Keratinocyte (primary cell): ENCODE data around the gene USP50. TPM values are rescaled to one million over a fixed set of nuclear protein-coding genes. Genes with fewer than 3 reads are reported as not detected.

Experiments used
- DNase-seq: peaks from one replicate; pipeline ENCODE4 v3.0.0-alpha.2; 2011; ENCODE audit warnings: low read depth, missing footprints, low spot score
- FAIRE-seq: peaks from 2 replicates; lab custom pipeline; 2011; peaks lifted over from hg19 to GRCh38; lab: Jason Lieb, UNC
- H2AFZ ChIP-seq: 2 replicates; pipeline ENCODE4 v1.6.0; 2012; ENCODE audit warnings: low read length, control low read depth, inconsistent platforms; ENCODE audit not compliant: control insufficient read depth
- H3K27ac ChIP-seq: 2 replicates; pipeline ENCODE4 v1.5.1; 2011; ENCODE audit warnings: low read length; ENCODE audit not compliant: control insufficient read depth, insufficient read depth
- H3K27me3 ChIP-seq: 3 replicates; pipeline ENCODE4 v1.6.0; 2011; ENCODE audit warnings: low read length; ENCODE audit not compliant: control insufficient read depth, insufficient read depth; ENCODE audit errors: extremely low read depth
- H3K36me3 ChIP-seq, 2 experiments: 2 replicates in 1 of 2; 3 replicates in 1 of 2; pipeline ENCODE4 v1.5.1; 2011; ENCODE audit warnings: low read length in 2 of 2, mild to moderate bottlenecking in 1 of 2; ENCODE audit not compliant: control insufficient read depth in 2 of 2, insufficient read depth in 2 of 2; ENCODE audit errors: extremely low read depth in 1 of 2
- H3K4me1 ChIP-seq: 3 replicates; pipeline ENCODE4 v1.5.1; 2011; ENCODE audit warnings: low read length; ENCODE audit not compliant: control insufficient read depth, insufficient read depth; ENCODE audit errors: extremely low read depth
- H3K4me2 ChIP-seq: 3 replicates; pipeline ENCODE4 v1.6.0; 2011; ENCODE audit warnings: low read depth, low read length; ENCODE audit not compliant: control insufficient read depth, insufficient read depth; ENCODE audit errors: extremely low read depth
- H3K4me3 ChIP-seq, 3 experiments: fragments of 200-600 bp in 1 of 3; sonication (generic) in 1 of 3; 2 replicates in 2 of 3; 3 replicates in 1 of 3; pipeline ENCODE4 v1.5.1; 2011 to 2016; ENCODE audit warnings: low read length in 3 of 3, mild to moderate bottlenecking in 3 of 3, control low read depth in 2 of 3, inconsistent platforms in 1 of 3, low read depth in 1 of 3, mixed read lengths in 1 of 3, mixed run types in 1 of 3, moderate library complexity in 1 of 3; ENCODE audit not compliant: control insufficient read depth in 2 of 3, insufficient read depth in 2 of 3; ENCODE audit errors: extremely low read depth in 1 of 3
- H3K79me2 ChIP-seq: 2 replicates; pipeline ENCODE4 v1.6.0; 2012; ENCODE audit warnings: low read length; ENCODE audit not compliant: control insufficient read depth, insufficient read depth
- H3K9ac ChIP-seq: 3 replicates; pipeline ENCODE4 v1.6.0; 2011; ENCODE audit warnings: low read length; ENCODE audit not compliant: control insufficient read depth, insufficient read depth; ENCODE audit errors: extremely low read depth
- H3K9me1 ChIP-seq: 3 replicates; pipeline ENCODE4 v1.6.0; 2011; ENCODE audit warnings: low read length; ENCODE audit not compliant: control insufficient read depth, insufficient read depth; ENCODE audit errors: extremely low read depth
- H3K9me3 ChIP-seq: 2 replicates; pipeline ENCODE4 v1.5.1; 2012; ENCODE audit warnings: low read depth, low read length; ENCODE audit not compliant: control insufficient read depth
- H4K20me1 ChIP-seq: 3 replicates; pipeline ENCODE4 v1.6.0; 2011; ENCODE audit warnings: low read length; ENCODE audit not compliant: control insufficient read depth, insufficient read depth; ENCODE audit errors: extremely low read depth
- CTCF ChIP-seq, 3 experiments: IDR thresholded peaks in 1 of 3; conservative IDR thresholded peaks in 1 of 3; optimal IDR thresholded peaks in 1 of 3; 2 replicates in 2 of 3; 3 replicates in 1 of 3; pipeline versions ENCODE3 to v1.5.1; 2011; ENCODE audit warnings: low read length in 3 of 3, mild to moderate bottlenecking in 3 of 3, moderate library complexity in 2 of 3, control low read depth in 1 of 3, inconsistent platforms in 1 of 3; ENCODE audit not compliant: insufficient read depth in 2 of 3; ENCODE audit errors: extremely low read depth in 1 of 3
- EZH2 ChIP-seq: IDR thresholded peaks from one replicate; pipeline ENCODE4 v1.6.1; 2012; ENCODE audit warnings: inconsistent platforms, mild to moderate bottlenecking, low read length, moderate library complexity
- dilution Hi-C: fragments of 300-500 bp; cut with MboI; formaldehyde crosslinking; loops from one replicate; pipeline ENCODE4 v1.7.0; 2020; ENCODE audit warnings: low sequenced_read_pairs; ENCODE audit not compliant: extremely low pct_ligation_motif_present
- polyA plus RNA-seq, 5 experiments: library from polyadenylated mRNA; depleted of rRNA in 3 of 5; stranded (reverse) in 3 of 5; stranded (forward) in 1 of 5; unstranded in 1 of 5; fragments of >200 nt; gene quantifications; 1 replicate in 1 of 5; 2 replicates in 3 of 5; 3 replicates in 1 of 5; pipeline versions ENCODE4 v1.2.1 to v1.2.3, GENCODE V29; 2011 to 2012; ENCODE audit warnings: missing spikeins in 2 of 5, low read depth in 1 of 5, low replicate concordance in 1 of 5

The USP50 gene
- polyA plus RNA-seq, 1 donor (not counting 4 experiments of a cell fraction or from before 2014, with no cell fraction given) = not detected

GRCh38 chr15:50544368-50544767 is 2.1 kb downstream of the USP50 start:
- Histone ChIP-seq H3K9ac (no peak overlapping the region), H3K79me2 (no peaks in the 10 kb centered on the region), H3K27ac (no peak overlapping the region), H3K9me1 (no peaks in the 10 kb centered on the region), H3K27me3 (no peaks in the 10 kb centered on the region), H4K20me1 (no peaks in the 10 kb centered on the region), H3K4me3 (no peak overlapping the region), H3K4me2 (no peak overlapping the region), H2AFZ (no peak overlapping the region), H3K4me1 (no peaks in the 10 kb centered on the region), H3K9me3 (no peaks in the 10 kb centered on the region), H3K36me3 (no peaks in the 10 kb centered on the region)
- FAIRE-seq = no peak
- no peak for TF ChIP-seq EZH2
- no peak for TF ChIP-seq CTCF (optimal IDR thresholded peaks at IDR 0.05 in 1 of 3, IDR thresholded peaks at IDR 0.05 in 1 of 3, conservative IDR thresholded peaks at IDR 0.05 in 1 of 3; ENCODE audit: extremely low read depth in 1 of 3, insufficient read depth in 2 of 3, low read length in 3 of 3)
- DNase-seq = no peak
- dilution Hi-C loops = no loop called here

DNA sequence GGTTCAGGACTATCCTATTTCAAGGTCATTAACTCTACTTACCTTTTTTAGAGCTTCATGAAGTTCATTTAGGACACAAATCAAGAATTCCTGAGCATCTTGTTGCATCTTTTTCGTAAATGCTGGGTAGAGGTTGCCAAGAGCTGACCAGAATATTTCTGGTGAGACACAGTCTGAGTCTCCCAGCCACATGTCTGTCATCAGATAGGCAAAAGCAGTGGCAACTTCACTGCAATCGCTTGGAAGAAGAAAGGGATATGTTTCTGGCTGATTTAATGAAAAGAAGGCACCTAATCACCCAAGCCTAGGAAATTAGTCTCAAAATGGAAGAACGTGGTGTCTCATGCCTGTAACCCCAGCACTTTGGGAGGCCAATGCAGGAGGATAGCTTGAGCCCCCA is 2.9 kb downstream of the USP50 start:
- Histone ChIP-seq H4K20me1 (no peaks in the 10 kb centered on the region), H2AFZ (no peak overlapping the region), H3K9me3 (no peaks in the 10 kb centered on the region), H3K79me2 (no peaks in the 10 kb centered on the region), H3K27ac (no peak overlapping the region), H3K4me3 (no peak overlapping the region), H3K36me3 (no peaks in the 10 kb centered on the region), H3K4me2 (no peak overlapping the region), H3K27me3 (no peaks in the 10 kb centered on the region), H3K9me1 (no peaks in the 10 kb centered on the region), H3K4me1 (no peaks in the 10 kb centered on the region), H3K9ac (no peak overlapping the region)
- dilution Hi-C loops = no loop called here
- DNase-seq (no peak), FAIRE-seq (no peak)
- no peak for TF ChIP-seq EZH2
- TF ChIP-seq CTCF (optimal IDR thresholded peaks at IDR 0.05 in 1 of 3, IDR thresholded peaks at IDR 0.05 in 1 of 3, conservative IDR thresholded peaks at IDR 0.05 in 1 of 3; ENCODE audit: extremely low read depth in 1 of 3, insufficient read depth in 2 of 3, low read length in 3 of 3) = no peak
